Fibroblast of lung (primary cell): ENCODE data around the gene TCEAL8. TPM values are rescaled to one million over a fixed set of nuclear protein-coding genes. Genes with fewer than 3 reads are reported as not detected.
"Not testable (repeated sequence)": the region's sequence is repeated elsewhere in the genome, so short reads cannot be mapped to it uniquely, and the experiment has no call there.

Source experiments
- DNase-seq, 2 donors: peaks; one replicate each; pipeline versions ENCODE4 v3.0.0 to v3.0.0-alpha.2; 2010; ENCODE audit warnings: low read depth in 2 of 2
- H2AFZ ChIP-seq: 2 replicates; pipeline ENCODE4 v1.5.1; 2012; ENCODE audit warnings: low read length, control low read depth, inconsistent platforms
- H3K27ac ChIP-seq: 2 replicates; pipeline ENCODE4 v1.5.1; 2011; ENCODE audit warnings: low read length, control low read depth; ENCODE audit not compliant: insufficient read depth
- H3K27me3 ChIP-seq: 2 replicates; pipeline ENCODE4 v1.5.1; 2011; ENCODE audit warnings: mild to moderate bottlenecking, low read length; ENCODE audit not compliant: control insufficient read depth, insufficient read depth
- H3K36me3 ChIP-seq: 2 replicates; pipeline ENCODE4 v1.5.1; 2011; ENCODE audit warnings: low read length; ENCODE audit not compliant: control insufficient read depth, insufficient read depth
- H3K4me1 ChIP-seq: 2 replicates; pipeline ENCODE4 v1.5.1; 2011; ENCODE audit warnings: low read length; ENCODE audit not compliant: control insufficient read depth, insufficient read depth; ENCODE audit errors: extremely low read depth
- H3K4me2 ChIP-seq: 2 replicates; pipeline ENCODE4 v1.5.1; 2011; ENCODE audit warnings: low read length, control low read depth; ENCODE audit not compliant: insufficient read depth; ENCODE audit errors: extremely low read depth
- H3K4me3 ChIP-seq, 4 experiments: fragments of 200-600 bp in 1 of 4; sonication (generic) in 1 of 4; replicated peaks in 1 of 4; 2 replicates each; pipeline ENCODE4 v1.5.1; 2011 to 2016; ENCODE audit warnings: low read length in 4 of 4, low read depth in 3 of 4, mild to moderate bottlenecking in 3 of 4, control low read depth in 2 of 4, inconsistent platforms in 1 of 4, mixed read lengths in 1 of 4; ENCODE audit not compliant: insufficient read depth in 1 of 4; ENCODE audit errors: control extremely low read depth in 1 of 4
- H3K79me2 ChIP-seq: 2 replicates; pipeline ENCODE4 v1.5.1; 2012; ENCODE audit warnings: mild to moderate bottlenecking, low read length, inconsistent platforms; ENCODE audit not compliant: control insufficient read depth, insufficient read depth
- H3K9ac ChIP-seq: 2 replicates; pipeline ENCODE4 v1.5.1; 2011; ENCODE audit warnings: mild to moderate bottlenecking, low read length, control low read depth; ENCODE audit not compliant: insufficient read depth
- H3K9me3 ChIP-seq: 2 replicates; pipeline ENCODE4 v1.5.1; 2012; ENCODE audit warnings: low read depth, low read length; ENCODE audit not compliant: control insufficient read depth, insufficient read depth
- H4K20me1 ChIP-seq: 2 replicates; pipeline ENCODE4 v1.5.1; 2011; ENCODE audit warnings: low read length; ENCODE audit not compliant: control insufficient read depth, insufficient read depth; ENCODE audit errors: extremely low read depth
- CTCF ChIP-seq, 2 donors: IDR thresholded peaks in 1 of 2; conservative IDR thresholded peaks in 1 of 2; 1 replicate in 1 of 2; 2 replicates in 1 of 2; pipeline ENCODE4 v1.5.1; 2011 to 2012; ENCODE audit warnings: low read length in 2 of 2, control low read depth in 1 of 2, inconsistent platforms in 1 of 2, low read depth in 1 of 2, mild to moderate bottlenecking in 1 of 2
- EZH2 ChIP-seq: IDR thresholded peaks from 2 replicates; pipeline ENCODE4 v1.5.1; 2012; ENCODE audit warnings: low read length, control low read depth, mild to moderate bottlenecking; ENCODE audit errors: missing control alignments
- polyA plus RNA-seq, 2 donors: library from polyadenylated mRNA; depleted of rRNA in 1 of 2; stranded (reverse) in 1 of 2; unstranded in 1 of 2; fragments of >200 nt; gene quantifications; 2 replicates each; pipeline ENCODE4 v1.2.1, GENCODE V29; 2011 to 2012; ENCODE audit warnings: missing spikeins in 1 of 2
- total RNA-seq: library from RNA; depleted of rRNA; stranded (reverse); fragments of >200 nt; gene quantifications from 2 replicates; pipeline ENCODE4 v1.2.1, GENCODE V29; 2014

The TCEAL8 gene
- total and polyA plus RNA-seq, 2 donors (not counting 1 experiment from before 2014, with no cell fraction given): 100 to 145 TPM

- Histone ChIP-seq H3K79me2 (no peaks in the 10 kb centered on the region), H3K9me3 (no peaks in the 10 kb centered on the region)
Observed at GRCh38 chrX:103236296-103236695, 18.7 kb downstream of the TCEAL8 start.

GRCh38 chrX:103235608-103236007 lies 19.3 kb downstream of the TCEAL8 start:
- H3K4me2 ChIP-seq, DNase-seq, H3K27me3 ChIP-seq, H3K36me3 ChIP-seq, H3K27ac ChIP-seq, H3K9me3 ChIP-seq, H2AFZ ChIP-seq, H3K4me1 ChIP-seq, H3K9ac ChIP-seq, H3K4me3 ChIP-seq, H3K79me2 ChIP-seq, H4K20me1 ChIP-seq: not testable (repeated sequence)

More at GRCh38 chrX:103236296-103236695, 18.7 kb downstream of the TCEAL8 start:
- no peak overlapping the region for H3K4me2 ChIP-seq
- H3K4me1 ChIP-seq: no peaks in the 10 kb centered on the region
- H3K4me3 ChIP-seq: no peak overlapping the region
- H4K20me1 ChIP-seq: no peaks in the 10 kb centered on the region
- DNase-seq: no peak
- H3K36me3 ChIP-seq: no peaks in the 10 kb centered on the region
- H2AFZ ChIP-seq: no peak overlapping the region
- H3K27ac ChIP-seq: no peak overlapping the region
- TF ChIP-seq EZH2: no peak
- no peak for TF ChIP-seq CTCF (conservative IDR thresholded peaks at IDR 0.05 in 1 of 2, IDR thresholded peaks at IDR 0.05 in 1 of 2; ENCODE audit: low read depth in 1 of 2, low read length in 2 of 2)
- no peaks in the 10 kb centered on the region for H3K27me3 ChIP-seq
- no peak overlapping the region for H3K9ac ChIP-seq

GRCh38 chrX:103234869-103235268 lies 20.1 kb downstream of the TCEAL8 start:
- no peaks in the 10 kb centered on the region for H3K79me2 ChIP-seq
- H3K4me3 ChIP-seq: no peak overlapping the region
- H3K9me3 ChIP-seq: no peaks in the 10 kb centered on the region
- no peaks in the 10 kb centered on the region for H3K4me1 ChIP-seq
- TF ChIP-seq CTCF (conservative IDR thresholded peaks at IDR 0.05 in 1 of 2, IDR thresholded peaks at IDR 0.05 in 1 of 2; ENCODE audit: low read depth in 1 of 2, low read length in 2 of 2): no peak
- no peak for TF ChIP-seq EZH2
- no peak overlapping the region for H3K9ac ChIP-seq
- H4K20me1 ChIP-seq: no peaks in the 10 kb centered on the region
- no peaks in the 10 kb centered on the region for H3K36me3 ChIP-seq
- H3K4me2 ChIP-seq: no peak overlapping the region
- H2AFZ ChIP-seq: no peak overlapping the region
- no peaks in the 10 kb centered on the region for H3K27me3 ChIP-seq
- no peak overlapping the region for H3K27ac ChIP-seq
- DNase-seq: no peak
